Stimulated activated naive CD8-positive, alpha-beta T cell treated with anti-CD3 and anti-CD28 coated beads, Interleukin-15, amount 100 ng/mL, for 72 hours (primary cell): ENCODE measurements around the gene CDHR1.
A peak's percentile ranks its signal among the peaks of the same experiment; 100 is the strongest.

Experiments
- ATAC-seq: fragments of 150-1000 bp; cut with Tn5 transposase; 2 replicates; pipeline ENCODE4 v1.10.0; 2021; ENCODE audit warnings: mild to moderate bottlenecking, moderate library complexity
- DNase-seq, 2 donors: peaks; one replicate each; pipeline ENCODE4 v3.0.0; 2021 to 2022
- H3K27ac Mint-ChIP-seq, 2 donors: one replicate each; pipeline ENCODE4 v1.8.0; 2022; ENCODE audit warnings: mild to moderate bottlenecking in 2 of 2, mixed read lengths in 2 of 2, moderate library complexity in 2 of 2
- H3K27me3 Mint-ChIP-seq: one replicate; pipeline ENCODE4 v1.8.0; 2022; ENCODE audit warnings: mixed read lengths
- H3K4me1 Mint-ChIP-seq: one replicate; pipeline ENCODE4 v1.8.0; 2022; ENCODE audit warnings: mild to moderate bottlenecking, mixed read lengths
- H3K4me3 Mint-ChIP-seq, 2 donors: one replicate each; pipeline ENCODE4 v1.8.0; 2022; ENCODE audit warnings: mild to moderate bottlenecking in 2 of 2, mixed read lengths in 2 of 2, moderate library complexity in 1 of 2
- H3K9me3 Mint-ChIP-seq, 2 donors: one replicate each; pipeline ENCODE4 v1.8.0; 2022; ENCODE audit warnings: mixed read lengths in 2 of 2

CDHR1 gene

DNA sequence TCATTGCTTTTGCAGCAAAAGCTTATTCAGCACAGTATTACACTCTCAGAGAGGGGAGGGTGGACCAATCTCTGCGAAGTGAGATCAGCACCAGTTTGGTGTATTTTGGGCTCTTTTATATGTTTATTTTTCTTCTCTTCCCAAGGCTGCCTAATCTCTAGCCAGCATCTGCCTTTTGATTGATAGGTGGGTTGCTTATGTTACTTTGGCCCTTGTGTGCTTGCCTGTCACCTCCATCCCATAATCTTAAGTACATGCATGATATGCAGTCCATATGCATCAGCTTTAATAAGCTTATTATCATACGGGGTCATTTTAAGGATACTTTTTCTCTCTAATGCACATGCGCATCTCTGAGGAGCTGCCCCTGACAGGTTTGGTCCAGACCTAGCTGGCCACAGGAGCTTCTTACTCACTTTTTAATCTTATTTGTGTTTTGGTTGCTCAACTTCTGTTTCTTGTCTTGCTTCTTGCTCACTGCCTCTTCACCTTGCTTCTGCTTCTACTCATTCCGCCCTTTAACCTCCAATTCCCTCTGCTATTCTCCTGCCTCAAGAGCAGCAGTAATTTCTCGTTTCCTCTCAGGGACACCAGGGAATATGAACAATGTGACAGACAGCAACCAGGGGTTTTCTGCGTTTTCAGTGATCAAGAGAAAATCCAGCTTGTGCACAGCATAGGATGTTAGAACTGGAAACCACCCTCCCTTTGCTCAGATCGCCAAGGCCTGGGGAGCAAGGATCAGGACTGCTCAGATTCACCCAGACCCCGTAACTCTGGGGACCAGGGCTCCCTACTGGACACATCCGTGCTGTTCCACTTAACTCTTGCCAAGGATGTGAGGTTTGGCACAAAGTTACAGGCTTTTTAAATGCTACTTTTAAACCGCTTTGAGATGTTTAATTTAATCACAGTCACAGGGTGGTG, 60.5 kb downstream of the CDHR1 start:
- Mint-ChIP-seq H3K27ac (no peak overlapping the region), H3K4me1 (peaks cover 8% of the 10 kb centered on the region), H3K4me3 (no peak overlapping the region), H3K9me3 (no peaks in the 10 kb centered on the region), H3K27me3 (peaks cover 27% of the 10 kb centered on the region)
- ATAC-seq = no peak
- no peak for DNase-seq

DNA sequence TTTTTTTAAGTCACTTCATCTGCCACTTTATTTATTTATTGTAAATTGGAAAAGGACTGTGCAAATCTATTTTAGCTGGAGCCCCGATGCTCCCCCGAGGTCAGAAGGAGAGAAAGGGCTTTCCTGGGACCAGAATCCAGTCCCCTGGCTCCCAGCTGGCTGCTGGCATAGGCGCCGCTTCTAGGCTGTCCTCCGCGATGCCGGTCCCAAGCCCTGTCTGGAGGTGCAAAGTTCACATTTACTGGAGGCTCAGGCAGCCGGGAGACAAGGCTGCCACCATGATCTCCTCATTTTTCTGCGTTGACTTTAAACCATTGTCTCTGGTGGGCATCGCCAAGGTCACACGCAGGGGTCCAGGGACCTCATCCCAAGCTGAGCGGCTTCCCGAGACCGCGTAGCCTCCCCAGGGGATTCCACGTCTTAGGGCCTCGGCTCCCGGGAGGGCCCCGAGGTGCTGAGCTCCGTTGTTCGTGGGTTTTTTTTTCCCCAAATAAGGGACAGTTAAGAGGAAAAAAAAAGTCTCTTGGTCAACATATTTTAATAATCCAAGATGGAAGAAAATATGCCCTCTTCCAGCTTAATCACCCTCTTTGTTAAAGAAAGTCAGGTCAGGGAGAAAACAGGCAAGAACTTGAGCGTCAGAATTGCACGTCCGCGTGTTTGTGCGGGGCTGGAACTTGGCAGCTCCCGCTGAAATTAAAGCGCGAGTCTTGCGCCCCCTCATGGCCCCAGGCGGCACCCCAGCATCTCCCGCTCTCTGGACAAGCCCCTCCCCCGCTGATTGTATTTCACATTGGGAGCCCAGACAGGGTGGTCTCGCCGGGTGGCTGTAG, 62.4 kb downstream of the CDHR1 start:
- H3K27ac Mint-ChIP-seq = no peak overlapping the region

DNA sequence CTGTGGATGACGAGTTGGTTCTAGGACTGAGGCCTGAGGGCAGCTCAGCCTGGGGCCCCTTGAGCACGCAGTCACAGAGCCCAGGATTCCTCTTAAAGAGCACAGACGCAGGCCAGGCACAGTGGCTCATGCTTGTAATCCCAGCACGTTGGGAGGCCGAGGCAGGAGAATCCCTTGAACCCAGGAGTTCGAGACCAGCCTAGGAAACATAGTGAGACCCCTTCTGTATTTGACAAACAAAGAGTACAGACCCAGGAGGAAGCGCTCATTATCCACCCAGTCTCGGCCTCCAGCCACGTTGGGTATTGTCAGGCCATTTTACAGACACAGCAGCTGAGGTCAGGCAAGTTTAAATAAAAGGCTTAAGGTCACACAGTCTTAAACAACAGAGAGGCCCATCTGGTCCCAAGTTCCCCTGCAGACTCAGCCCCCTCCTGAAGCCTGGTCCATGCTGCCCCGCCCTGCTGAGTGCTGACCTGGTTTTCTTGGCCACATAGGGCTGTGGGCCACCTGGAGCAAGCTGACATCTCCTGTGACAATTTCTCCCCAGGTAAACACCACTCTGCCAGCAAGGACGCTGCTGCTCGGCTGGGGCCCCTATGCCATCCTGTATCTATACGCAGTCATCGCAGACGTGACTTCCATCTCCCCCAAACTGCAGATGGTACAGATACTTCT, 63.1 kb downstream of the CDHR1 start:
- Mint-ChIP-seq H3K27ac (no peak overlapping the region), H3K9me3 (no peaks in the 10 kb centered on the region), H3K4me3 (no peak overlapping the region), H3K27me3 (peaks cover 36% of the 10 kb centered on the region), H3K4me1 (peaks cover 8% of the 10 kb centered on the region)
- ATAC-seq (no peak), DNase-seq (no peak)

More for the DNA sequence above, 62.4 kb downstream of the CDHR1 start:
- DNase-seq (peak; percentile 32 to 51), ATAC-seq (peak; percentile 70)
- H3K4me1 Mint-ChIP-seq = peaks cover 8% of the 10 kb centered on the region
- H3K4me3 Mint-ChIP-seq = no peak overlapping the region
- no peaks in the 10 kb centered on the region for H3K9me3 Mint-ChIP-seq
- H3K27me3 Mint-ChIP-seq = peaks cover 29% of the 10 kb centered on the region

DNA sequence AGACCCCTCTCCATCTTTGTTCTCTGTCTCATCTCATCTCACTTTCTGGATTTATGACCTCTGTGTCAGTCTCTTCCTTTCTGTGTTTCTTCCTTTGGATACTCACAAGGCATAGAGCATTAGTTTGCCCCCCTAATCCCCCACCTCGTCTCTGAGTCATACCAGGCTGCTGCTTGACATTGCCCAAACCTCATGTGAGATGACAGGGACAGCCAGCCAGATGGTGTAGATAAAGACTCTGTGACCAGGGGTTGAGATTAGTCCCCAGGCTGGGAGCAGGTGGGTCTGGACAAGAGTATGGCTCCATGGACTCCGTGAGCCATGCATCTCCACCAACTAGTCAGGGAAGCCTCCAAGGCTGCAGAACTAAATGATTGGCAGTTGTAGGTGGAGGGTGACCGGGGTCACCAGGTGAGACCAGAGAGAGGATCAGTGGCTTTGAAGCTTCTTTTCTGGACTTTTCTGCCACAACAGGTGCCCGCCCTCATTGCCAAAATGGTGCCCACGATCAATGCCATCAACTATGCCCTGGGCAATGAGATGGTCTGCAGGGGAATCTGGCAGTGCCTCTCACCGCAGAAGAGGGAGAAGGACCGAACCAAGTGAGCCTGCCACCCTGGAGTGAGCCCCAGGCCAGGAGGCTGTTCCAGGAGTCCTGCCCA, 63.8 kb downstream of the CDHR1 start:
- Mint-ChIP-seq H3K4me3 (no peak overlapping the region), H3K4me1 (peaks cover 8% of the 10 kb centered on the region), H3K27me3 (peaks cover 43% of the 10 kb centered on the region), H3K27ac (no peak overlapping the region), H3K9me3 (no peaks in the 10 kb centered on the region)
- DNase-seq = no peak
- no peak for ATAC-seq

DNA sequence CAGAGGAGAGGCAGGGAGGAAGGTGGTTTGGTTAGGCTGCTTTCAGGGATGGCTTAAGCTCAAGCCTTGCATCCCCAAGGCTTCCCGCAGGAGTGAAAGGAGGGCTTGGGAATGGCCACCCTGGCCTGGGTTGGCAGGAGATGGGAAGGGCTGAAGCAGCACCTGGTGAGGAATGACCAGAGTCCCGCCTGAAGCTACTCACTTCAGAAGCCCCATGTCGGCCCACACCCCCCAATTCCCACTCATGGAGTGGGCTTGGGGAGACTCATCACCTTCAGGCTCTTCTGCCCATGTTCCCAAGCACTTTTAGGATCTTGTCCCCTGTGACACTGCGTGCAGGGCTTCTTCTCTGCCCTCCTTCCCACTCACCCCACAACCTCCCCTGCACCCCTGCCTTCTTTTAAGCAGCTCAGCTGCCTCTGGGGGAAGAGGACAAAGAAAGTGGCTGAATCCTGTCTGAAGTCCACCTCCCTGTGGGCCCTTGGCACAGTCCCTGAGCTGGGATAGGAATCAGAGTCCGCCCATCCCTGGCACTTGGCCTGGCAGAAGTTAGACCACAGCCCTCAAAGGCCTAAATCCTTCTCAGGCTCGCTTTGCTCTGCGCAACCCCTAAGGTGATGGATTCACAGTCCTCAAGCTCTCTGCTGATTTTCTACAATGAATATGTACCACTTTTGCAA, 67.0 kb downstream of the CDHR1 start:
- ATAC-seq (no peak), DNase-seq (no peak)
- Mint-ChIP-seq H3K4me3 (no peak overlapping the region), H3K27ac (no peak overlapping the region), H3K27me3 (peaks cover 62% of the 10 kb centered on the region), H3K4me1 (peaks cover 23% of the 10 kb centered on the region), H3K9me3 (no peaks in the 10 kb centered on the region)

DNA sequence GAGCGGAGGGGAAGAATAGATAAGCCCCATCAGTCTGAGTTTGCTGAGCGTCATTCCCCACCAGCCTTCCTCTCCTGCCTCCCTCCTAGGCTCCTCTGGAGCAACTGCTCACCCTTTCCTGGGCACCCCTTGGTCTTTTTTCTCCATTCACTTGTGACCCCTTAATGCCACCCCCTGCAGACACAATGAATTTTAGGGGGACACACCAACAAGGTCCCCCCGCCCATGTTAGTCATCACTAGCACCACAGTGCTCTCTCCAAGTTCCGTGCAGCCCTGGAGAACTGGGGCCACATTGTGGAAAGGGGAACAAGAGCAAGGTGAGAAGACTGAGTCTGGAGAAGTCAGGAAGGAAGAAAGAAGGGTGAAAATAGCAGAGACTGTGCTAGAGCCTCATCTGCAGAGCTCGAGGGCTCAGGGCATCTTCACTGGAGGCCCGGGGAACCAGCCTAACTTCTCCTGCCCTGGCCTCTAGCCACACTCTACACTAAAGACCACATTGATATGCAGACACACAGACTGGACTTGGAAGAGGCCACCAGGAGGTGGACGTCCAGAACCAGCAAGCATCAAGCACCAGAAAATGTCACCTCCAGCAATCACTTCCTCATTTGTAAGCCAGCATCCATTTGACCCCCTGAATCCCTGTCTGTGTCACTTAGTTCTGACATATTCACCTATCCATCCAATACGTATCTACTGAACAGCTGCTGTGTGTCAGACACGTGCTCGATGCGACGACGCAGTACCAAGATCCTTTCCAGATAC, 68.0 kb downstream of the CDHR1 start:
- DNase-seq (no peak), ATAC-seq (no peak)
- no peaks in the 10 kb centered on the region for H3K9me3 Mint-ChIP-seq
- no peak overlapping the region for H3K27ac Mint-ChIP-seq
- peaks cover 18% of the 10 kb centered on the region for H3K4me1 Mint-ChIP-seq
- H3K4me3 Mint-ChIP-seq = no peak overlapping the region
- peaks cover 55% of the 10 kb centered on the region for H3K27me3 Mint-ChIP-seq

DNA sequence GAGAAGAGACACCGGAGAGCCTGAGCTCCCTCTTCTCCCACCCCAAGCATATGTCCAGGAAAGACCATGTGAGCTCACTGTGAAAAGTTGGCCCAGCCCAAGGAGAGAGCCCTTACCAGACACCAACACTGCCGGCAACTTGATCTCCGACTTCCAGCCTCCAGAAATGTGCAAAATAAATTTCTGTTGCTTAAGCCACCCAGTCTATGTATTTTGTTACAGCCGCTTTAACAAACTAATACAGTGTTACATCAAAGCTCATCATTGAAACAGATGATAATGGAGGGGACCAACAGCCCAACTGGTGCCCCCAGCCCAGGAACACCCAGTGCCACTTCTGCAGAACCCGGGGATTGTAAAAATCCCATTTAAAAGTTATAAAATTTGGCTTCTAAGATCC, 69.4 kb downstream of the CDHR1 start:
- H3K27ac Mint-ChIP-seq = no peak overlapping the region
- no peak for ATAC-seq
- peaks cover 26% of the 10 kb centered on the region for H3K4me1 Mint-ChIP-seq
- H3K4me3 Mint-ChIP-seq = no peak overlapping the region
- no peak for DNase-seq
- H3K27me3 Mint-ChIP-seq = peaks cover 57% of the 10 kb centered on the region
- H3K9me3 Mint-ChIP-seq = no peaks in the 10 kb centered on the region

DNA sequence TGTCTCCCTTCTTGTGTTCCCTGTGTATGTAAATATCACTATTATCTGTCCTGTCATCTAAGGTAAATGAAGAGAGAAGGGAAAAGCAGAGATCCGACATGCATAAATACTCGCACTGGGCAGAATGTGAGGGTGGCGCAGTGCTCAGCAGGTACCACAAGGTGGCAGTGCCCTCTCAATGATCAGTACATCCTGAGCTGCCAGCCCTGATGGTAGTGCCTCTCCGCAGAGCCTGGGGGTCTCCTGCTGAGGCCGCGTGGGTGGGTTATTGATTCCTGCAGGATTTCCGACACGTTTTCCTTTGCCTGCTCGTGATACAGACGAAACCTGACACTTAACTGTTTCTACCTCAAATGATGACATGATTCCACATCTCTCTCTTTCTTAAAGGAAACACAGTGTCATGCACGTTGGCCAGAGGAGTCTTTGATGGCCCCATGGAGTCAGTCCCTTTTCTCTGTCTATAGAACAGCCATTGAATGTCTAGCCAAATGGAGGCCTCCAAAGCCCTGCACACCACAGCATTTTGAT, 70.3 kb downstream of the CDHR1 start:
- DNase-seq (peak; percentile 70 to 71), ATAC-seq (peak; percentile 86)
- Mint-ChIP-seq H3K27ac (peak overlapping the region in 1 of 2 donors; percentile 7), H3K4me1 (peaks cover 26% of the 10 kb centered on the region), H3K9me3 (no peaks in the 10 kb centered on the region), H3K4me3 (no peak overlapping the region), H3K27me3 (peaks cover 62% of the 10 kb centered on the region)

DNA sequence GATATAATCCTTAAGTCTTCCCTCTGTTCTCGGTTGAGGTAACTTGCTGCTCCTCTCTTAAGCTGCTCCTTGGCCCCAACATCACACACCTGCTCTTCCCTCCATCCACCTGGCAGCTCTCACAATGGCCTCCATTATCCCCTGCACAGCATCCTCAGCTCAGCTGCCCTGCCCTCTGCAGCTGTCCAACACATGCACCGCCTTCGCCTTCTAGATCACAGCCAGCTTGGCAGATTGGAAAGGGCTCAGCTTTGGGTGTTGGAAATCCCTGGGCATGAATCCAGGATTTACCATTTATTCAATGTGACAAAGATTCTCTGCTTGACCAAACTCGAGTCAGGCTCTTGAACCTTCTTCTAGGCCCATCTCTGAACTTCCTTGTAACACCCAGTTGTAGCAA, 71.1 kb downstream of the CDHR1 start:
- DNase-seq = no peak

DNA sequence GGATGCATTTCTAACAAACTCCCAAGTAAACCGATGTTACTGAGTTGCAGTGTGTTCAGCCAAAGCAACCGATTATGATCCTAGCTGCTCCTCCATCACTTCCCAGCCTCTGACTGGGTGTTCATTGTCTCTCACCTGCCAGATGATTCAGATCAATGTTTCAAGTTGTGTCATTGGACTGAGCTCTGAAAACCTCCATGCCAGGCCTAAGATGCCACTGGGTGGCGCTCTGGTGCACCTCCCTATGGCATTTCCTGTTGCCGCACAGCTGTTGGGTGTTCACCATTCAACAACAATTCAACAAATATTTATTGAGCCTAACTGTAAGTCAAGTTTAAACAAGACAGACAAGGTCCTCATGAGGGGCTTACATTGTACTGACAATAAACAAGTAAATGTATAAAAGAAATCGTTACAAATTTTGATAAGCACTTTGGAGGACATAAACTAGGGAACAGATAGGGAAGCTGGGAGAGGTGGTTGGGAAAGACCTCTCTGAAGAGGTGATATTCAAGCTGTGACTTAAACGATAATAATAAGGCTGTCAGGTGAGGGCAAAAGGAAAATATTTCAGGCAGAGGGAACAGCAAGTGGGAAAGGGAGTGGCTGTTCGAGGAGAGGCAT, 73.3 kb downstream of the CDHR1 start:
- H3K27me3 Mint-ChIP-seq = peaks cover 51% of the 10 kb centered on the region
- H3K4me1 Mint-ChIP-seq = peaks cover 31% of the 10 kb centered on the region
- peak; percentile 68 to 86 for DNase-seq
- H3K9me3 Mint-ChIP-seq = no peaks in the 10 kb centered on the region
- H3K27ac Mint-ChIP-seq = peak overlapping the region in 1 of 2 donors; percentile 5
- ATAC-seq = peak; percentile 89
- H3K4me3 Mint-ChIP-seq = no peak overlapping the region

More for the DNA sequence above, 71.1 kb downstream of the CDHR1 start:
- no peak overlapping the region for H3K27ac Mint-ChIP-seq
- no peak for ATAC-seq
- H3K27me3 Mint-ChIP-seq = peaks cover 62% of the 10 kb centered on the region
- H3K4me1 Mint-ChIP-seq = peaks cover 27% of the 10 kb centered on the region
- H3K9me3 Mint-ChIP-seq = no peaks in the 10 kb centered on the region
- H3K4me3 Mint-ChIP-seq = no peak overlapping the region

DNA sequence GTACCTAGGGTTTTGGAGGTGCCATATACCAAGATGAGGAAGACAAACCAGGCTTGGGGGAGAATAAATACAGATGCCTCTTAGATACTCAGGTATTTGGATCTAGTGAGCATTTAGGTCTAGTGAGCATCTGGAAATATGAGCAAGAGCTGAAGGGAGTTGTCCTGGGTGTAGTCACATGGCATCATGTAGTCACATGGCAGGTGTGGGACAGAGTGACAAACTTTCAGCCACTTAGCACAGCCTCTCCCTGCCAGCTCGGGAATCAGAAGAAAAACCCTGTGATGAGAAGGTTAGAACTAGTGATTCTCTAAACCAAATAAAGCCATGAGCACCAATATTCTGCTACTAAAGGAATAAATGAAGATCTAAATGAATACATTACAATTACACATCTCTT, 74.8 kb downstream of the CDHR1 start:
- no peak overlapping the region for H3K27ac Mint-ChIP-seq
- ATAC-seq (no peak), DNase-seq (no peak)
- no peak overlapping the region for H3K4me3 Mint-ChIP-seq
- peaks cover 39% of the 10 kb centered on the region for H3K27me3 Mint-ChIP-seq
- H3K4me1 Mint-ChIP-seq = peaks cover 31% of the 10 kb centered on the region
- no peaks in the 10 kb centered on the region for H3K9me3 Mint-ChIP-seq
